ENCODE results near the gene LGI4.
A peak's percentile ranks its signal among the peaks of the same experiment; 100 is the strongest.
"Not testable (repeated sequence)": the region's sequence is repeated elsewhere in the genome, so short reads cannot be mapped to it uniquely, and the experiment has no call there.

LGI4 gene

DNA sequence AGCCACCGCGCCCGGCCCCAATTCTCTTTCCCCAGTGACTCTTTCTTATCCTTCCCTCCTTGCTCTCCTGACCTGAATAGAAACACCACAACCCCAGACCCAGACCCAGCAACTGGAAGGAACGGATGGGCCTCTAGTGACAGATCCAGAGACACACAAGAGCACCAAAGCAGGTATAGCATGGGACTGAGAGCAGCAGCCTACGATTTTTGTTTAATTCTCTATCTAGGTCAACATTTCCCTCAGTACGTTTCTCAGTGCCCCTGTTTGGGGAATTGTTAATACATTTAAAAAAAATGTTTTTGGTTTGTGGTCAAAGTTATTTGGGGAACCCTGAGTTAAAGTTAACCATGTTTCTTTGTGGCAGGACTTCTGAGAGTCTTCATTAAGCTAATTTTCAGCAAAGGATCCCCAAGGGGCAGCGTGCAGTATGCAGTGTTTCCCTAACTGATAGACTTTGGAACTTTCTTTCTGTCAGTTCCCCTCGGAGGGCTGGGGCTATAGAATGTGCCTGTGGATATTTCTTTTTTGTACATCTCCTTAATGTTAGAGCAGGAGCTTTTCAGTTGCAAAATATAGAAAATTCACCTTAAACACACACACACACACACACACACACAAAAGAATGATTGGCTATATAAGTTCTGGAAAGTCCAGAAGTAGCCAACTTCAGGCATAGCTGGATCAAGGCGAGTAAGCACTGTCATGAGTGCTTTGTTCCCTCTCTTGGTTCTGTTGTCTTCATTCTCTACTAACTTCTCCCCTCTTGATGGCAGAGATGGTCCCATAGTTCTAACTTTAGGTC lies 26.0 kb upstream of the LGI4 start:
- DNase-seq (ENCODE audit: low spot score), result no peak

DNA sequence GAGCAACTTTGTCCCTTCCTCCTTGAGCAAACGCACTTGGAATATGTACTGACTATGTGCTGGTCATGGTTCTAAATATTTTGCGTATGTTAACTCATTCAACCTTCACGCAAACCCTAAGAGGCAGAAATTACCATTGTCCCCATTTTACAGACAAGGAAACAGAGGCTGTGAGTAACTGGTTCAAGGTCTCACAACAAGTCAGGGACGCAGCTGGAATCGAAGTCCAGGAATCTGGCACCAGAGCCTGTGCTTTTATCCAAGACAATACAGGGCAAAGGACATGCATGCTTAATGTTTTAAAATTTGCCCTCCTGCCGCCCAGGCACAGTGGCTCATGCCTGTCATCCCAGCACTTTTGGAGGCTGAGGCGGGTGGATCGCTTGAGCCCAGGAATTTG lies 24.7 kb upstream of the LGI4 start:
- no peak for DNase-seq (ENCODE audit: low spot score)

DNA sequence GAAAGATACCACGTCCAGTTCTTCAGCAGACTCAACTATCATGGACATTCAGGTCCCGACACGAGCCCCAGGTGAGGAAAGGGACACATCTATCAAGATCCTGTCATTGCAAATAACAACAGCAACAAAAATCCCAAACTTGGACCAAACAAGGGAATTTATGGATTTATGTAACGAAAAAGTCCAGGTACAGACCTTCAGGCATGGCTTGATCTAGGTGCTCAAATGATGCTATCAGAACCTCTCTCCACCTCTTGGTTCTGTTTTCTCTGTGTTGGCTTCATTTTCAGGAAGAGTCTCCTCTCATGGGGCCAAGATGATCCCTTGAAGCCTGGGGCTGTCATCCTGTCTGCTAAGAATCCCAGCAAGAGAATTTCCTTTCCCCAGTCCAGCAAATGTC lies 22.6 kb upstream of the LGI4 start:
- DNase-seq (ENCODE audit: low spot score), result no peak

GRCh38 chr19:35156673-35157014 lies 21.8 kb upstream of the LGI4 start:
- no peak for DNase-seq (ENCODE audit: low spot score)

DNA sequence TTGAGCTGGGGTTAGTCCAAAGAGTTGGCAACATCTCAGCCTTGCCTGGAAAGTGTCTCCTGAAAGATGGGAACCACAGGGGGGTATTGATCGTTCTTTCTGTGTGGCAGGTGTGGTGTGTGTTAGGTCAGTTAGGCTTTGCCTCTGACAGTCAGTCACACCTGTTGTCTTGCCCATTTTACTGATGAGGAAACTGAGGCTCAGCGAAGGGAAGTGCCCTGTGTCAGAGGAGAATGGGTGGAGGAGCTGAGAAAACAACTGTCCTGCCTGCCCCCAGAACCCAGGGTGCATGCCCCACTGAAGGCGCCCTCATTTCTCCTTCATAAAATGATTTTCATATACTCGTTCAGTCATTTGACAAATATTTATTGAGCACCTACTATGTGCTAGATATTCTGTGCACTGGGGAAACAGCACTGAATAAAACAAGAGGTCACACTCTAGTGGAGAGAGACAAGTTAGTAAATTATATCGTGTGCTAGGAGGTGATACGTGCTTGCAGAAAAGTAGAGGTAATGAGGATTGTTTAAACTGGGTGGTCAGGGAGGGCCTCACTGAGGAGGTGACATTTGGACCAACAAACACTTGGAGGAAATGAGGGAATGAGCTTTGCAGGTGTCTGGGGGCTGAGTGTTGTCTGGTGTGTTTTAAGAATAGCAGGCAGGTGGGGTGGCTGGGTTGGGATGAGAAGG lies 21.3 kb upstream of the LGI4 start:
- no peak for DNase-seq (ENCODE audit: low spot score)

GRCh38 chr19:35155441-35155840 lies 20.6 kb upstream of the LGI4 start:
- no peak for DNase-seq (ENCODE audit: low spot score)

- peak; percentile 66 for DNase-seq (ENCODE audit: low spot score)
Observed at GRCh38 chr19:35154525-35155406, 19.9 kb upstream of the LGI4 start, which contains the start of gene FXYD5. FXYD5 (plus strand) TSS chr19:35154735; CDS start chr19:35155551, 816 bp downstream.

- DNase-seq (ENCODE audit: low spot score), result no peak
Observed at GRCh38 chr19:35153701-35154524, 19.1 kb upstream of the LGI4 start.

- DNase-seq (ENCODE audit: low spot score), result not testable (repeated sequence)
Observed at GRCh38 chr19:35153129-35153522, 18.3 kb upstream of the LGI4 start.

DNA sequence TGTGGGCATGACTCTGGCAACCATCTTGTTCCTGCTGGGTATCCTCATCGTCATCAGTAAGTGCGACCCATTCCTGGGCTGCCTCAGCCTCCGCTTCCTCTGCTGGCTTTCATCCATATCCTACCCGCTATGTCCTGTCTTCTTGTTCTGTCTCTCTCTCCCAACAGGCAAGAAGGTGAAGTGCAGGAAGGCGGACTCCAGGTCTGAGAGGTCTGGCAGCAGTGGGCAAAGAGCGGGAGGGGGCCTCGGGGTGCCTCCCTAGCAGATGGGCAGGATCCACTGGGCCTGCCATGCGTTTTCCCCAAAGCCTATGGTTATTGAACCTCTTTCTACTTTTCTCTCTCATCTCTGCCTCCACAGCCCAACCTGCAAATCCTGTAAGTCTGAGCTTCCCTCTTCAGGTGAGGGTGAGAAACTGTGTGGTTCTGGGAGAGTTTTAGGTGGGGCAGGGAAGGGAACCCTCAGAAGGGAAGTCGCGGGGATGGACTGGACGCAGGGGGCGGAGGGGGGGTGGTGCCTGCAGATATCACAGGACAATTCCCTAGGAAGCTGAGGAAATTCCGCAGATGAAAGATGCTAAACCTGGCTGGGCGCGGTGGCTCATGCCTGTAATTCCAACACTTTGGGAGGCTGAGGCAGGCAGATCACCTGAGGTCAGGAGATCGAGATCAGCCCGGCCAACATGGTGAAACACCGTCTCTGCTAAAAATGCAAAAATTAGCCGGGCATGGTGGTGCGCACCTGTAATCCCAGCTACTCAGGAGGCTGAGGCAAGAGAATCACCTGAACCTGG lies 16.6 kb upstream of the LGI4 start:
- no peak for DNase-seq (ENCODE audit: low spot score)

DNA sequence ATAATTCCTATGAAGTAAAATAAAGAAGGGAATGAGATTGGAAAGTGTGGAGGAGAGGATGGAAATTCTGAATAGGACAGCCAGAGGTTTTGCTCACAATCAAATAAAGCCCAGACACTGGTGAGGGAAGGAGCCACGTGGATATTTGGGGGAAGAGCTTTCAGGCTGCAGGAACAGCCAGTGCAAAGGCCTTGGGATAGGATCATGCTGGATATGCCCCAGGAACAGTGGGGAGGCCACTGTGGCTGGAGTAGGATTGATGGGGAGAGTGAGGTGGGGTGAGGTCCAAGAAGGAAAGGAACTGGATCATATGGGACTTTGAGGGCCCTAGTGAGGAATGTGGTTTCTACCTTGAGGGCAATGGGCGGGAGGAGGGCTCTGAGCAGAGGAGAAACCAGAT lies 15.6 kb upstream of the LGI4 start:
- DNase-seq (ENCODE audit: low spot score), result no peak

DNA sequence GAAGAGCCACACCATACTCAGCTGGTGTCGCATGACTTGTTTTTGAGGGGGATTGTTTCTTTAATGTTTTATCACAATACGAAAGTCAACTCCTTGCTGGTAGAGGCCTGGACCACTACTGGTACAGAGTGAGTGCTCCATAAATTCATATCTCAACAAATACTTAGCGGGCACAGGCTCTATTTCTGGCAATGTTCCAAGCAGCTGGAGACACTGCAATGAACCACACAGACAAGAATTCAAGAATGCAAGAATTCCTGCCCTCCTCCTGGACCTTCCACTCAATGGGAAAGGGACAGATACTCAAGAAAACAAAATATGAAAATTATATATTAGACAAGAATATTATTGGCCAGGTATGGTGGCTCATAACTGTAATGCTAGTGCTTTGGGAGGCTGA lies 14.6 kb upstream of the LGI4 start:
- DNase-seq (ENCODE audit: low spot score), result no peak

DNA sequence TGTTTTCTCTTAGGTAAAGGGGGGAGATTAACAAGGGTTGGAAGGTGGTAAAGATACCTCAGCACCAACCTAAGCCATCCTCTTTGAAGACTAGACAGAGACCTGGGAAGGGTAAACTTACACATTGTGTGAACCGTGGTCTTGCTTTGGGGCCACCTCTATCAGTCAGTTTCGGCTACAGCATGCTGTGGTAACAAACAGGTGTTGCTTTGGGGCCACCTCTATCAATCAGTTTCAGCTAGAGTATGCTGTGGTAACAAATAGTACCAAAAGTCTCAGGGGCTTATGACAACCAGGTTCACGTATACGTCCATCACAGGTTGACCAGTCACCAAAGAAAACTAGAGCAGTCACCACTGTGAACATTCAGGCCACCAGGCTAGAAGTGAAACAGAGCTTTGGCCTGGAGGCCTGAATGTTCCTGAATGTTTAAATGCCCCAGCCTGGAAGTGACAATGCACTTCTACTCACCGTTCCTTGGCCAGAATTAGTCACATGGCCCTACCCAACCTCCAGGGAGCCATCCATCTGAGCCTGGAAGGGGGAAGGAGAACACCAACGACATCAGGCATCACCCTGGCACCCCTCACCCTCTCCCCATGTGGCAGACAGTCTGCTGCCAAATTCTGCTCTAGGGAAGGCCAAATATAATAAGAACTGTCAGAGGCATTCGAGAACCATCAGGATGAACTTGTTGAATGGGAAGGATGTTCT lies 12.0 kb upstream of the LGI4 start:
- no peak for DNase-seq (ENCODE audit: low spot score)

GRCh38 chr19:35144600-35145436 lies 10.0 kb upstream of the LGI4 start:
- DNase-seq (ENCODE audit: low spot score), result no peak

DNA sequence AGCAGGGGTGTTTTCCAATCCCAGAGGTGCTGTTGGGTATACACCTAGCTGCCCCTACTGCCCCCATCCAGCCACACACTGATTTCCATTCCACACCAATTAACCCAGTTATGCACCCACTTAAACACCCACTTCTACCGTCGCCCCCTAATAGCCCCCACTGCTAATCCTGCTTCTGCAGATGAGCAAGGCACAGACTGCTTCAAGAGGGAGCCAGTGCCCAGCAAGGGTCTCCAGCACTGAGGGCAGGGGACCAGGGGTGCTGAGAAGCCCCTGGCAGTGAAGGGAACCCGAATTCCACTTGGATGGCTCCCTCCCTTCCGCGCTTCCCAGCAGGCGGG lies 9.4 kb upstream of the LGI4 start:
- no peak for DNase-seq (ENCODE audit: low spot score)

DNA sequence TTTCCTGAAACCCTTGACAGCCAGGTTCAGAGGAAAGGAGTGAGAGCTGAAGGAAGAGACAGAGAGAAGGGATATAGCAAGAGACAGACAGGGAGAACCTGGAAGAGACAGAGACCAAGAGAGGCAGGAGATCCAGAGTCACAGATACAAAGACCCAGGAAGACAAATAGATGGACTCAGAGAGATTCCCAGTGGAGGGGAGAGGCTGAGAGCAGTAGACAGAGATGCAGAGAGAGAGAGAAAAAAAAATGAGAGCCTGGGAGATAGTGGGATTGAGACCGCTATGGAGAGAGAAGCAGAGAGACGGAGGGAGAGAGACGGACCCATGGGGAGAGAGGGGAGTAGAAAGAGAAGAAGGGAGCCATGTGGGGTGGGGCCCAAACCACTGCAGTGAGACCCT lies 9.0 kb upstream of the LGI4 start:
- DNase-seq (ENCODE audit: low spot score), result no peak

DNA sequence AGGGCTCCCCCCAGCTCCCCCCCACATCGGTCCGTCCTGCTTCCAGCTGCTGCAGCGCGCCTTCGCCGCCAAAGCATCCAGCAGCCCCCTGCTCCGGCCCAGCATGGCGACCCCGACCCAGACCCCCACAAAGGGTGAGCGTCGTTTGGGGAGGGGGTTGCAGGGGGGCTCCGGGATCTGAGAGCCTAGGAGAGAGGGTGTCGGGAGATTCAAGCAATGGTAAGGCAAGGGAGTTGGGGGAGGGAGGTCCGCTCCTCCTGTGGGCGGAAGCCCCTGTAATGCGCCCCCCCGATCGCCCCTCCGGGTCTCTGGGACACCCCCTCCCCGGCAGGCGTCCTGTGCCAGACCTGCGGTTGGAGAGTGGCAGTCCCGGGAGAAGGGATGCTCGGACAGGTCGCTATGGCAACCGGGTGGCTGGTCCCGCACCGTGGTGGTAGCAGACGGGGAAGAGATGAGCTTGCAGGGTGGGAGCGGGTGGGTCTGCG lies 8.4 kb upstream of the LGI4 start, which contains the start of gene FXYD7:
Gene FXYD7, plus strand, starts transcription at position 25 of the 485 bp plus-strand sequence. Its CDS starts 79 bp downstream, at position 104.
- no peak for DNase-seq (ENCODE audit: low spot score)

DNA sequence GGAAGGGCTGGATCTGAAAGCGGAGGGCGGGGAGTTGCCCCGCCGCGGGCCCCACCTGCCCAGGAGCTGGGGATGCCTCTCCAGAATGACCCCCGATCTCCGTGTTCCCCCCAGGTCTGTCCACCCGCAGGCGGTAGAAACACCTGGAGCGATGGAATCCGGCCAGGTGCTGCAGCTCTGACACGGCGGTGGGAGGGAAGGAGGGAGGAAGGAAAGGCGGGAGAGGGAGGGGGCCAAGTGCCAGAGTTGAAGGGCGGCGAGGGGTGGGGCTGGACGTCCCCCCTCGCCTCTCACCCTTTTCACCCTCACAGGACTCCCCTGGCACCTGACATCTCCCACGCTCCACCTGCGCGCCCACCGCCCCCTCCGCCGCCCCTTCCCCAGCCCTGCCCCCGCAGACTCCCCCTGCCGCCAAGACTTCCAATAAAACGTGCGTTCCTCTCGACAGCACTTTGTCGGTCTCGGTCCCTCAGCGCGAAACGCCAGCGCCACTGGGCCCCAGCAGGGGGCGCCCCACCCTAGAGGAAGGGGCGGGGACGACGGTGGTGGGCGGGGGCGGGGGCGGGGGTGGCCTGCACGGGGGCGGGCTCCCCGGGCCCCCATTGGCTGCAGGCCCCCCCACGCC lies 7.9 kb upstream of the LGI4 start:
- DNase-seq (ENCODE audit: low spot score), result peak; percentile 63
